Measurements from ENCODE around the gene SAPCD2.

SAPCD2 gene

DNA sequence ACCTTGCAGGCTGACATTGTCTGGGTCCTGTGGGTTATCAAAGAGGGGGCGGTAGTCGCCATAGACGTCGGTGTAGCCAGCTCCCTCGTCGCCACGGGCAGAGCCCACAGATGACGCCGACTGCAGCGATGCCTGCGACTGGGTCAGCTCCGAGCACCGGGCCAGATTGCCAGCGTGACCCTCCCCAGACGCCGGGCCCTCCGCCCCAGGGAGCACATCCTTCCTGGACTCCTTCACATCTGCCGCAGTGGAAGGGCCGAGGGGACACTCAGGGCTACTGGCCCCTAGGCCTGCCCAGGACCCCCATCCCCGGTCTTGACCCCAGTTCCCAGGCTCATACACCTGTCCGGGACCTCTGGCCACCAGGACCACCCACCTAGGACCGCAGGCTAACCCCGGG is 56.2 kb downstream of the SAPCD2 start:
- DNase-seq, result no peak

DNA sequence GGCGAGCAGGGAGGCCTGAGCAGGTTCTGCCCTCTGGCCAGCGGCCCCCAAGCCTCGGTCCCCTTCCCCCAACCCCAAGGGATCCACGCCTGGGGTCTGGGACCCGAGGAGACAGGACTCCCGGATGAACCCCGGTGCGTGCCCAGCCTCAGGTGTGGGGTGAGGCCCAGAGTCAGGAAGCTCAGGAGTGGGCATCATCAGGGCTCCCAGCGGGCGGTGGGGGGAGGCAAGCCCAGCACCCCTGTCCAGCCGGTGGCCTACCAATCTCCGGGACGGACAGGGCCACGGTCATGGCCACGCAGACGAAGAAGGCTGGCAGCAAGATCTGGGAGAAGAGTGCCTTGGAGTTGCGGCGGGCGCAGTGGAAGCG is 56.8 kb downstream of the SAPCD2 start:
- no peak for DNase-seq

DNA sequence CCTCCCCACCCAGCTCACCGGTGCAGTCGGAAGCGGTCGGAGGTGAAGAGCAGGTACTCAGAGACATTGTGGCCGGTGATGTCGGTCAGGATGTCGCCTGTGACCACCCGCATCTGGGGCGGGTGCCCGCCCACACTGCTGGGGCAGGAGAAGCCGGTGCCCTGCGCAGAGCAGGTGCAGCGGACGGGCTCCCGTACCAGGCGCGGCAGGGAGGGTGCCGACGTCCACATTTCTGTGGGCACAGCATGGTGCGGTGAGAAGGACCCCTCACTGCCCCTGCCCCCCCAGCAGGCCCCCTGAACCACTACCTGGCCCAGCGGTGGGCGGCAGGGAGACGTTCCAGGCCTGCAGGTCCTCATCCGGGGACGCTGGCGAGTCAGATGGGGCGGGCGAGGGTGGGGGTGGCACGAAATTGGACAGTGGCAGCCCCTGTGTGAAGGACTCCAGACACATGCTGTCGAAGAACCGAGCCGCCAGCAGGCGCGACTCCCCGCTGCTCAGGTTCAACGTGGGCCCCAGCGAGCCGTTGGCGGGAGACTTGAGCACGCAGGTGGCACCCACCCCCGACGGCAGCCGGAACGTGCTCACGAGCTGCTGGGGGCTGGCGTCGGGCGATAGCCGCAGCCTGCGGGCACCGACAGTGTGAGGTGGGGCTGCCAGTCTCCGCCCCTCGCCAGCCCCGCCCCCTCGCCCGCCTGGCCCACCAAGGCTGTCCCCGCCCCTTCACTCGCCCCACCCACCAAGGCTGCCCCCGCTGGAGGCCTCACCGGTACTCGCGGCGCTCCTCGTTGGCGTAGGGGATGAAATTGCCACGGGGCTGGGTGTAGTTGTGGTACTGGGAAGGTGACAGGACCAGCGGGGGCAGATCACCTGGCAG is 57.4 kb downstream of the SAPCD2 start:
- no peak for DNase-seq
